Myocyte (in vitro differentiated cells): Measurements from ENCODE around the gene GLUD2. TPM values are rescaled to one million over a fixed set of nuclear protein-coding genes. Genes with fewer than 3 reads are reported as not detected.
"Not testable (repeated sequence)": the region's sequence is repeated elsewhere in the genome, so short reads cannot be mapped to it uniquely, and the experiment has no call there.

Source experiments
- DNase-seq: peaks from one replicate; pipeline ENCODE4 v3.0.0-alpha.2; 2012; ENCODE audit warnings: low read depth
- polyA plus RNA-seq: library from polyadenylated mRNA; unstranded; fragments of >200 nt; gene quantifications from one replicate; pipeline ENCODE4 v1.2.1, GENCODE V29; 2012; ENCODE audit warnings: missing spikeins
- total RNA-seq: library from RNA; depleted of rRNA; stranded (reverse); fragments of >200 nt; gene quantifications from 2 replicates; pipeline ENCODE4 v1.2.3, GENCODE V29; 2014

GLUD2 gene
- 0.36 and 0.48 TPM in 2 replicates for total RNA-seq
- 0.30 TPM for polyA plus RNA-seq

- DNase-seq: not testable (repeated sequence)
Observed at GRCh38 chrX:121047441-121048419, at the start of gene GLUD2. Gene GLUD2, plus strand, starts transcription at chrX:121047610. Its CDS starts 75 bp downstream, at chrX:121047685.

GRCh38 chrX:120999413-120999812 lies 48.0 kb upstream of the GLUD2 start:
- DNase-seq: no peak

GRCh38 chrX:121000589-121000988 lies 46.8 kb upstream of the GLUD2 start:
- DNase-seq: no peak

- DNase-seq: no peak
Observed at GRCh38 chrX:121008920-121009319, 38.5 kb upstream of the GLUD2 start.

GRCh38 chrX:121009764-121010163 lies 37.6 kb upstream of the GLUD2 start:
- DNase-seq: no peak

GRCh38 chrX:121010218-121010617 lies 37.2 kb upstream of the GLUD2 start:
- no peak for DNase-seq

- DNase-seq: no peak
Observed at GRCh38 chrX:121011254-121011653, 36.2 kb upstream of the GLUD2 start.

- no peak for DNase-seq
Observed at GRCh38 chrX:121013897-121014455, 33.4 kb upstream of the GLUD2 start.

GRCh38 chrX:121014826-121015225 lies 32.6 kb upstream of the GLUD2 start:
- no peak for DNase-seq

- DNase-seq: no peak
Observed at GRCh38 chrX:121028419-121028818, 19.0 kb upstream of the GLUD2 start.

GRCh38 chrX:121030083-121030482 lies 17.3 kb upstream of the GLUD2 start:
- DNase-seq: no peak

- DNase-seq: no peak
Observed at GRCh38 chrX:121032531-121032930, 14.9 kb upstream of the GLUD2 start.

- DNase-seq: no peak
Observed at GRCh38 chrX:121036137-121036536, 11.3 kb upstream of the GLUD2 start.

GRCh38 chrX:121036951-121037350 lies 10.5 kb upstream of the GLUD2 start:
- no peak for DNase-seq

GRCh38 chrX:121050781-121051180 lies 3.4 kb downstream of the GLUD2 start:
- no peak for DNase-seq

- DNase-seq: no peak
Observed at GRCh38 chrX:121052122-121052521, 4.7 kb downstream of the GLUD2 start.

- DNase-seq: no peak
Observed at GRCh38 chrX:121062289-121062688, 14.9 kb downstream of the GLUD2 start.

GRCh38 chrX:121064579-121064978 lies 17.2 kb downstream of the GLUD2 start:
- DNase-seq: no peak

- DNase-seq: not testable (repeated sequence)
Observed at GRCh38 chrX:121084247-121084646, 36.8 kb downstream of the GLUD2 start.

- DNase-seq: no peak
Observed at GRCh38 chrX:121084903-121085611, 37.6 kb downstream of the GLUD2 start.

- no peak for DNase-seq
Observed at GRCh38 chrX:121085612-121086010, 38.2 kb downstream of the GLUD2 start.

- no peak for DNase-seq
Observed at GRCh38 chrX:121093011-121093410, 45.6 kb downstream of the GLUD2 start.
